Neuronal stem cell (in vitro differentiated cells): Measurements from ENCODE around the gene CDX2.

Experiments used
- DNase-seq: peaks from one replicate; pipeline ENCODE4 v3.0.0-alpha.2; 2013; ENCODE audit warnings: low spot score
- H2AFZ ChIP-seq: one replicate; pipeline ENCODE4 v1.6.1; 2013; ENCODE audit warnings: mild to moderate bottlenecking, low read length, inconsistent platforms
- H2AK5ac ChIP-seq: 2 replicates; pipeline ENCODE4 v1.6.1; 2013; ENCODE audit warnings: low read depth, mild to moderate bottlenecking, inconsistent platforms, low read length, moderate library complexity, mixed read lengths
- H2BK120ac ChIP-seq: 2 replicates; pipeline ENCODE4 v1.6.1; 2013; ENCODE audit warnings: low read depth, mild to moderate bottlenecking, inconsistent platforms, low read length, moderate library complexity, mixed read lengths
- H2BK12ac ChIP-seq: one replicate; pipeline ENCODE4 v1.6.1; 2013; ENCODE audit warnings: low read length, inconsistent platforms
- H2BK15ac ChIP-seq: 2 replicates; pipeline ENCODE4 v1.6.1; 2013; ENCODE audit warnings: mild to moderate bottlenecking, low read length, inconsistent platforms, mixed read lengths
- H2BK5ac ChIP-seq: one replicate; pipeline ENCODE4 v1.6.1; 2013; ENCODE audit warnings: inconsistent platforms, mild to moderate bottlenecking, low read length, moderate library complexity
- H3K14ac ChIP-seq: one replicate; pipeline ENCODE4 v1.6.1; 2013; ENCODE audit warnings: low read length, inconsistent platforms
- H3K18ac ChIP-seq: 2 replicates; pipeline ENCODE4 v1.6.1; 2013; ENCODE audit warnings: low read length, inconsistent platforms
- H3K23ac ChIP-seq: 2 replicates; pipeline ENCODE4 v1.6.1; 2013; ENCODE audit warnings: low read depth, mild to moderate bottlenecking, mixed read lengths, low read length, inconsistent platforms; ENCODE audit not compliant: poor library complexity
- H3K27ac ChIP-seq: replicated peaks from 3 replicates; pipeline ENCODE4 v1.5.1; 2013; ENCODE audit warnings: low read length, inconsistent platforms
- H3K27me3 ChIP-seq, 3 experiments: 2 replicates each; pipeline ENCODE4 v1.6.1; 2013; ENCODE audit warnings: low read length in 3 of 3, mild to moderate bottlenecking in 2 of 3, inconsistent platforms in 1 of 3, low read depth in 1 of 3, mixed read lengths in 1 of 3, moderate library complexity in 1 of 3; ENCODE audit not compliant: control insufficient read depth in 3 of 3, insufficient read depth in 3 of 3
- H3K36me3 ChIP-seq, 2 donors: replicated peaks in 1 of 2; 2 replicates each; pipeline ENCODE4 v1.6.1; 2013; ENCODE audit warnings: low read length in 2 of 2; ENCODE audit not compliant: control insufficient read depth in 2 of 2, insufficient read depth in 2 of 2
- H3K4ac ChIP-seq: 2 replicates; pipeline ENCODE4 v1.6.1; 2013; ENCODE audit warnings: inconsistent platforms, mild to moderate bottlenecking, low read length, moderate library complexity
- H3K4me1 ChIP-seq, 2 donors: 1 replicate in 1 of 2; 2 replicates in 1 of 2; pipeline ENCODE4 v1.6.1; 2013; ENCODE audit warnings: low read length in 2 of 2, low read depth in 1 of 2; ENCODE audit not compliant: control insufficient read depth in 2 of 2, insufficient read depth in 1 of 2
- H3K4me2 ChIP-seq: one replicate; pipeline ENCODE4 v1.6.1; 2013; ENCODE audit warnings: mild to moderate bottlenecking, low read length, inconsistent platforms; ENCODE audit not compliant: insufficient read depth, poor library complexity, severe bottlenecking
- H3K4me3 ChIP-seq, 2 donors: 2 replicates each; pipeline ENCODE4 v1.5.1; 2013; ENCODE audit warnings: low read length in 2 of 2, mild to moderate bottlenecking in 2 of 2, inconsistent platforms in 1 of 2, moderate library complexity in 1 of 2
- H3K79me1 ChIP-seq: one replicate; pipeline ENCODE4 v1.6.1; 2013; ENCODE audit warnings: low read depth, mild to moderate bottlenecking, inconsistent platforms, low read length, moderate library complexity
- H3K9ac ChIP-seq: one replicate; pipeline ENCODE4 v1.6.1; 2013; ENCODE audit warnings: mild to moderate bottlenecking, low read depth, low read length, inconsistent platforms; ENCODE audit not compliant: poor library complexity
- H3K9me3 ChIP-seq, 2 donors: replicated peaks in 1 of 2; 2 replicates each; pipeline versions ENCODE3 to v1.6.1; 2013; ENCODE audit warnings: low read length in 2 of 2, mild to moderate bottlenecking in 2 of 2, inconsistent platforms in 1 of 2, low read depth in 1 of 2, mixed read lengths in 1 of 2, moderate library complexity in 1 of 2; ENCODE audit not compliant: control insufficient read depth in 2 of 2, insufficient read depth in 1 of 2
- H4K8ac ChIP-seq: one replicate; pipeline ENCODE4 v1.6.1; 2013; ENCODE audit warnings: low read depth, mild to moderate bottlenecking, inconsistent platforms, low read length, moderate library complexity
- H4K91ac ChIP-seq: one replicate; pipeline ENCODE4 v1.6.1; 2013; ENCODE audit warnings: low read length, low read depth, mild to moderate bottlenecking, inconsistent platforms; ENCODE audit not compliant: poor library complexity
- WGBS, 2 donors: extraction: QIAGEN DNeasy Blood & Tissue Kit; methylation state at CpG; one replicate each; pipeline ENCODE4 v1.1.7; 2013; ENCODE audit warnings: missing lambda C conversion rate in 2 of 2, mixed read lengths in 1 of 2; ENCODE audit not compliant: insufficient read length in 2 of 2, insufficient replicate concordance in 1 of 2; ENCODE audit errors: extremely low coverage in 2 of 2; 5-methylcytosine and 5-hydroxymethylcytosine counted together

Gene CDX2

GRCh38 chr13:27918918-27919658 is 50.0 kb downstream of the CDX2 start:
- no peak overlapping the region for H3K18ac ChIP-seq
- H2BK5ac ChIP-seq, result no peak overlapping the region
- DNase-seq, result peak; percentile 17
- no peak overlapping the region for H2AFZ ChIP-seq
- H3K27me3 ChIP-seq, result peaks cover 55 to 96% (median 91%) of the 10 kb centered on the region in 3 experiments
- H3K27ac ChIP-seq, result no peak overlapping the region
- H3K4me3 ChIP-seq, result no peak overlapping the region
- no peak overlapping the region for H4K91ac ChIP-seq
- H3K36me3 ChIP-seq, result no peaks in the 10 kb centered on the region
- no peaks in the 10 kb centered on the region for H3K79me1 ChIP-seq
- no peak overlapping the region for H4K8ac ChIP-seq
- H3K4ac ChIP-seq, result no peak overlapping the region
- H2BK120ac ChIP-seq, result no peak overlapping the region
- H3K9me3 ChIP-seq, result peaks cover 0 to 8% of the 10 kb centered on the region in 2 donors
- H3K9ac ChIP-seq, result no peak overlapping the region
- WGBS, 2 donors, result no CpG with 5 or more reads among the region's 23 CpGs
- no peak overlapping the region for H2BK12ac ChIP-seq
- peaks cover 2 to 6% of the 10 kb centered on the region in 2 donors for H3K4me1 ChIP-seq
- no peak overlapping the region for H3K14ac ChIP-seq
- no peak overlapping the region for H2AK5ac ChIP-seq
- H2BK15ac ChIP-seq, result no peak overlapping the region
- H3K23ac ChIP-seq, result no peak overlapping the region
- no peak overlapping the region for H3K4me2 ChIP-seq

GRCh38 chr13:27918041-27918917 is 50.8 kb downstream of the CDX2 start:
- H3K4me1 ChIP-seq, result peaks cover 2 to 6% of the 10 kb centered on the region in 2 donors
- H2BK12ac ChIP-seq, result no peak overlapping the region
- no peak overlapping the region for H3K27ac ChIP-seq
- no peak overlapping the region for H2BK120ac ChIP-seq
- no peak overlapping the region for H4K91ac ChIP-seq
- H2BK15ac ChIP-seq, result no peak overlapping the region
- H3K4ac ChIP-seq, result no peak overlapping the region
- peaks cover 50 to 91% (median 85%) of the 10 kb centered on the region in 3 experiments for H3K27me3 ChIP-seq
- no peak overlapping the region for H2BK5ac ChIP-seq
- H3K18ac ChIP-seq, result peak overlapping the region; percentile 11
- H3K23ac ChIP-seq, result peak overlapping the region; percentile 61
- peak overlapping the region; percentile 69 for H2AFZ ChIP-seq
- H3K4me2 ChIP-seq, result peak overlapping the region; percentile 31
- WGBS, 2 donors, result no CpG with 5 or more reads among the region's 46 CpGs
- DNase-seq, result peak; percentile 46
- H3K79me1 ChIP-seq, result no peaks in the 10 kb centered on the region
- no peak overlapping the region for H4K8ac ChIP-seq
- H2AK5ac ChIP-seq, result no peak overlapping the region
- no peak overlapping the region for H3K14ac ChIP-seq
- no peak overlapping the region for H3K9ac ChIP-seq
- no peak overlapping the region for H3K4me3 ChIP-seq
- H3K9me3 ChIP-seq, result peaks cover 0 to 8% of the 10 kb centered on the region in 2 donors
- H3K36me3 ChIP-seq, result no peaks in the 10 kb centered on the region

GRCh38 chr13:27917121-27917947 is 51.8 kb downstream of the CDX2 start:
- H3K23ac ChIP-seq, result no peak overlapping the region
- no peak overlapping the region for H3K4me3 ChIP-seq
- H3K18ac ChIP-seq, result no peak overlapping the region
- no peak overlapping the region for H3K14ac ChIP-seq
- peaks cover 2 to 6% of the 10 kb centered on the region in 2 donors for H3K4me1 ChIP-seq
- no peak overlapping the region for H4K91ac ChIP-seq
- H3K9me3 ChIP-seq, result peaks cover 0 to 8% of the 10 kb centered on the region in 2 donors
- H3K4ac ChIP-seq, result no peak overlapping the region
- no CpG with 5 or more reads among the region's 48 CpGs for WGBS, 2 donors
- no peak overlapping the region for H4K8ac ChIP-seq
- DNase-seq, result peak; percentile 41
- H2AK5ac ChIP-seq, result no peak overlapping the region
- H3K79me1 ChIP-seq, result no peaks in the 10 kb centered on the region
- H3K27ac ChIP-seq, result no peak overlapping the region
- no peak overlapping the region for H2BK15ac ChIP-seq
- H2AFZ ChIP-seq, result peak overlapping the region; percentile 69
- H2BK12ac ChIP-seq, result no peak overlapping the region
- no peaks in the 10 kb centered on the region for H3K36me3 ChIP-seq
- H3K27me3 ChIP-seq, result peaks cover 40 to 82% (median 76%) of the 10 kb centered on the region in 3 experiments
- no peak overlapping the region for H2BK5ac ChIP-seq
- no peak overlapping the region for H2BK120ac ChIP-seq
- H3K4me2 ChIP-seq, result peak overlapping the region; percentile 31
- no peak overlapping the region for H3K9ac ChIP-seq
